ENCODE data around the gene EGFL8. TPM values are rescaled to one million over a fixed set of nuclear protein-coding genes. Genes with fewer than 3 reads are reported as not detected.

EGFL8 gene
- total and polyA plus RNA-seq, 2 of the 8 experiments (the other 6 are each of a cell fraction or from before 2014, with no cell fraction given): 5.0 to 9.2 TPM

DNA sequence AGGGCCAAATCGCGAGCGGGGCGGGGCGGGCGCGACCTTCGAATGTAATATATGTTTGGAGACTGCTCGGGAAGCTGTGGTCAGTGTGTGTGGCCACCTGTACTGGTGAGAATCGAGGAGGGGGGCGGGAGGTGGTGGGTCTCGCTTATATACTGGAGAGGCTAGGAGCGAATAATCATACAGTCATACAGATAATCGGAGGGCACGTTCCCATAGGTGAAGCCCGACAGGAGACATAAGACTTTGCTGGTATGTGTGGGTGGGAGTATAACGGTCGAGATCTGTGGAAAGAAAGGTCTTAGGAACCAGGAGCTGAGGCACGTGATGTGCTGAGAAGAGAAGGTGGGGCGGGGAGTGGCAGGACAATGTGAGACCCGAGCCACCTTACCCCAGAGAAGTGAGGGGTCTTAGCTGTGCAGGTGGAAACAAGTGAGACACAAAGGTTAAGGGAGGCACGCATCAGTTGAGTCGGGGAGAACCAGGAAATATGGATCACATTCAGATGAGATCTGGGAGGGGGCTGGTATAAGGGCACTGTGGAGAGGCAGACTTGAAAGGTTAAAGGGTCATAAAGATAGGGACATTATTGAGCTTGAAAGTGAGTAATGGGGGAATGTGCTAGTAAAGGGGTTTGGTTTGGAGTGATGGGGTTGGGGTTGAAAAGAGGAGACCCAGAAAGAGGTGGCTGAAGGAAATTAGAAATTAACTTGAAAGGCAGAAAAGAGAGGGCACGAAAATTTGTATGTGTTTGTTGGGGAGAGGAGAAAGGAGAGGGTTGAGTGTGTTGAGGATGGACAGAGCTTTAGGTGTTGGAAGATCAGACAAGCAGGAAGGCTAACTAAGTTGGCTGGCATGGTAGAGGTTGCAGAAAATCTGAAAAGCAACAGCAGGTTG is 14.4 kb downstream of the EGFL8 start:
- Histone ChIP-seq H3K27ac (ENCODE audit: low read depth, low read length) (peak overlapping the region; percentile 68), H2AFZ (ENCODE audit: low read length) (no peak overlapping the region), H2BK15ac (ENCODE audit: low read length) (peak overlapping the region; percentile 20; the same call in 1 of the 2 replicates), H4K91ac (replicated peaks; ENCODE audit: insufficient read length, low read length) (peak overlapping the region; percentile 4), H3K23ac (ENCODE audit: insufficient read length) (no peak overlapping the region), H2BK20ac (ENCODE audit: low read length) (no peak overlapping the region), H3K4ac (replicated peaks; ENCODE audit: insufficient read length, low read depth, low read length) (no peak overlapping the region), H3K18ac (ENCODE audit: extremely low read depth, low read length) (peak overlapping the region; percentile 44; the same call in 1 of the 2 replicates), H3K27me3 (replicated peaks in 1 of 4; ENCODE audit: control insufficient read depth in 3 of 4, extremely low read depth in 1 of 4, insufficient read depth in 3 of 4, low read length in 3 of 4) (no peaks in the 10 kb centered on the region; a peak in 1 of 7 replicates), H3K79me1 (ENCODE audit: low read depth, low read length) (peaks cover 9% of the 10 kb centered on the region; the same call in 1 of the 2 replicates), H3K4me3 (ENCODE audit: extremely low read depth in 1 of 4, insufficient read depth in 2 of 4, low read depth in 3 of 4, low read length in 4 of 4) (peak overlapping the region; percentile 91 to 99 (median 95)), H2BK5ac (ENCODE audit: low read depth, low read length) (no peak overlapping the region; the same call in 1 of the 2 replicates), H3K9ac (replicated peaks in 1 of 4; ENCODE audit: extremely low read depth in 1 of 4, low read depth in 3 of 4, low read length in 3 of 4) (peak overlapping the region; percentile 56 to 87 (median 76)), H3K4me2 (ENCODE audit: insufficient read depth in 1 of 2, low read depth in 2 of 2, low read length in 2 of 2) (peak overlapping the region; percentile 99 to 100), H3K23me2 (ENCODE audit: low read depth, low read length) (peaks cover 26% of the 10 kb centered on the region), H4K5ac (ENCODE audit: insufficient read length, low read depth, low read length) (no peak overlapping the region), H3K79me2 (ENCODE audit: control insufficient read depth in 1 of 2, insufficient read depth in 2 of 2, low read length in 2 of 2) (peaks cover 13 to 32% of the 10 kb centered on the region in 2 experiments), H3K36me3 (ENCODE audit: control insufficient read depth in 2 of 4, insufficient read depth in 4 of 4, low read length in 3 of 4) (peaks cover 4 to 27% (median 19%) of the 10 kb centered on the region in 4 experiments; a peak in 7 of 8 replicates), H2BK12ac (ENCODE audit: low read depth, low read length) (0 out of 2 replicates have a peak overlapping the region, but pooled peaks have one; percentile 32), H3K14ac (ENCODE audit: insufficient read length) (no peak overlapping the region), H3K56ac (replicated peaks; ENCODE audit: insufficient read length, low read depth, low read length) (no peak overlapping the region), H3K9me3 (ENCODE audit: insufficient read depth in 2 of 2, low read depth in 1 of 2, low read length in 1 of 2) (no peaks in the 10 kb centered on the region), H4K20me1 (replicated peaks in 1 of 2; ENCODE audit: control insufficient read depth in 1 of 2, insufficient read depth in 2 of 2, low read length in 2 of 2) (peaks cover 3 to 6% of the 10 kb centered on the region in 2 experiments), H2BK120ac (replicated peaks; ENCODE audit: low read depth, low read length) (no peak overlapping the region), H3K4me1 (replicated peaks in 1 of 4; ENCODE audit: control insufficient read depth in 3 of 4, insufficient read depth in 4 of 4, low read length in 3 of 4) (peaks cover 5 to 14% (median 6%) of the 10 kb centered on the region in 4 experiments; a peak in 6 of 7 replicates), H4K8ac (ENCODE audit: extremely low read depth, insufficient read depth, low read length) (no peak overlapping the region), H2AK5ac (ENCODE audit: low read depth, low read length) (peak overlapping the region; percentile 69)
- TF ChIP-seq, protein P1, sequence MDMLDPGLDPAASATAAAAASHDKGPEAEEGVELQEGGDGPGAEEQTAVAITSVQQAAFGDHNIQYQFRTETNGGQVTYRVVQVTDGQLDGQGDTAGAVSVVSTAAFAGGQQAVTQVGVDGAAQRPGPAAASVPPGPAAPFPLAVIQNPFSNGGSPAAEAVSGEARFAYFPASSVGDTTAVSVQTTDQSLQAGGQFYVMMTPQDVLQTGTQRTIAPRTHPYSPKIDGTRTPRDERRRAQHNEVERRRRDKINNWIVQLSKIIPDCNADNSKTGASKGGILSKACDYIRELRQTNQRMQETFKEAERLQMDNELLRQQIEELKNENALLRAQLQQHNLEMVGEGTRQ (IDR thresholded peaks at IDR 0.05; ENCODE audit: low read length): peak; percentile 45; the same call in 1 of the 2 replicates
- TF ChIP-seq NRF1 (IDR thresholded peaks at IDR 0.05; ENCODE audit: low read depth, low read length): no peak
- 0 out of 4 replicates have a peak, but pooled peaks of 1 of the 2 experiments have one; percentile 12 for TF ChIP-seq SIN3A (conservative IDR thresholded peaks at IDR 0.05 in 1 of 2, IDR thresholded peaks at IDR 0.05 in 1 of 2; ENCODE audit: low read depth in 1 of 2, low read length in 2 of 2)
- TF ChIP-seq BCL11A (IDR thresholded peaks at IDR 0.05; ENCODE audit: low read depth in 2 of 2, low read length in 2 of 2): no peak
- 0 out of 2 replicates have a peak, but pooled peaks have one; percentile 28 for TF ChIP-seq PHF8 (conservative IDR thresholded peaks at IDR 0.05; ENCODE audit: low read depth, low read length)
- POLR2A ChIA-PET (ENCODE audit: partially characterized antibody): interaction anchor here (1.1 to 7.9 kb wide), 7 partner anchors 9 to 352 kb away, joined by 3 to 194 read pairs (median 5); partner anchors contain the start of genes ATF6B, EGFL8, FKBPL and GPSM3
- CTCF ChIA-PET (ENCODE audit: partially characterized antibody): interaction anchor here (0.8 to 2.7 kb wide), 3 partner anchors 12 to 60 kb away, joined by 3 to 7 read pairs (median 4); partner anchors contain the start of gene PBX2
- DNase-seq (ENCODE audit: low read depth in 1 of 2, low spot score in 2 of 2): no peak
- 6 to 100% methylated on average over 1 to 24 of the region's 24 CpGs for WGBS, 2 experiments (ENCODE audit: extremely low coverage in 1 of 2, insufficient coverage in 1 of 2, insufficient read length in 1 of 2, insufficient replicate concordance in 2 of 2, low coverage in 1 of 2, low lambda C conversion rate in 2 of 2, missing lambda C conversion rate in 1 of 2)
- FAIRE-seq: no peak

Measured in H1 (cell line).